Dermis microvascular lymphatic vessel endothelial cell (primary cell): ENCODE measurements around the gene CCNQ. TPM values are rescaled to one million over a fixed set of nuclear protein-coding genes. Genes with fewer than 3 reads are reported as not detected.
"Not testable (repeated sequence)": the region's sequence is repeated elsewhere in the genome, so short reads cannot be mapped to it uniquely, and the experiment has no call there.

ENCODE experiments used
- DNase-seq, 2 donors: peaks; one replicate each; pipeline versions ENCODE4 v3.0.0 to v3.0.0-alpha.2; 2010; ENCODE audit warnings: low read depth in 2 of 2
- total RNA-seq: library from RNA; depleted of rRNA; stranded (reverse); fragments of >200 nt; gene quantifications from 2 replicates; pipeline ENCODE4 v1.2.1, GENCODE V29; 2014

The CCNQ gene
- total RNA-seq, 1 donor from 2014 or later = 39.0 TPM

DNA sequence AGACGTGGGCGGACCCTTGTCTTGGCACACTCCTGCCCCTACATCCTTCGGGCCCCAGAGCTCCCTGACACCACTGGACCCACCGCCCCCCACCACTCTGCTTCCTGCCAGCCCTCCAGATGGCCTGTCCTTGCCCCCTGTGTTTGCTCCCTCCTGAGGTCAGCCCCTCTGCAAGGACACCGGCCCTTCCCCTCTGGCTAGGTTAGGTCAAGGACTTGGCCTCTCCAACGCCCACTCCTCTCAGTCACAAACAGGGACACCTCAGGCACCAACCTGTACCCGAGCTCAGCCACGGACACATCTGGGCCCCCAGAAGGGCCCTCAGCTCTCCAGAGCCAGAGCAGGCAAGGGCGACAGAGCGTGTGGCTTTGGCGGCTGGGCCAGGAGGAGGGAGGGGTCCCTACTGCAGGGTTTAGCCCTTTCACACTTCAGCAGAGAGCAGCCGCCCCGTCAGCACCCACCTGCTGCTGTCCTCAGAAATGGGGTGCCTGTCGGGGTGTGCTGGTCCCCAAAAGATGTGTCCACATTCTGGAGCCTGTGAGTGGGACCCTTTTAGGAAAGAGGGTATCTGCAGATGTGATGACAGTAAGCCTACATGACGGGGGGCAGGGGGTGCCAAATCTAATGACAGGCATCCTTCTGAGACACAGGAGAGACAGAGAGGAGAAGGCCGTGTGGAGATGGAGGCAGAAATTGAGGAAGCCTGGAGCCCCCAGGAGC lies 24.5 kb upstream of the CCNQ start:
- DNase-seq = no peak

- no peak for DNase-seq
Observed at GRCh38 chrX:153622661-153623309, 23.8 kb upstream of the CCNQ start.

DNA sequence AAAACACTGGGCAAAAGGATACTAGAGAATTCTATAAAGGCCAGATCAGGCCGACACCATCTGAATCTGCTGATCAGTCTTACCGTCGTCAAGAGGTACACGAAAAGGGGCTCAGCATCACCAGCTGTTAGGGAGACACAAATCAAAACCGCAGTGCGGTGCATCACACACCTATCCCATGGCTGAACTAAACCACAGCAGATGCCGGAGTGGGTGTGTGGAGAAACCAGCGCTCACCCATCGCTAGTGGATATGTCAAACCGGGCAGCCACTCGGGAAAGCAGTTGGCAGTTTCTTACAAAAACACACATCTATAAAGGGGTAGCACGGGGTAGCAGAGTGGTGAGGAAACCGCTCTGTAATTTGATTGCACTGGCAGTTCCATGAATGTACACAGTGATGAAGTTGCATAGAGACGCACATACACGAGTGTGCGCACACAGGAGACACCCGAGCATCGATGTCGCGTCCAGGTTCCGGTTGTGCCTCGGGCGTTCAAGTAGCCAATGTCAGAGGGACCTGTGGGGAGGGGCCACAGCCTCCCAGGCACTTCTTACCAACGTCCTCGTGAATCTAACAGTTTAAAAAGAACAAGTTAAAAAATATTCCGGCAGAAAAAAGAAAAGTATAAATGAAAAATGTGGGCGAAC lies 23.1 kb upstream of the CCNQ start:
- DNase-seq = no peak

- no peak for DNase-seq
Observed at GRCh38 chrX:153620576-153620975, 21.6 kb upstream of the CCNQ start.

- DNase-seq = no peak
Observed at GRCh38 chrX:153614818-153615217, 15.9 kb upstream of the CCNQ start.

- no peak for DNase-seq
Observed at GRCh38 chrX:153612413-153612812, 13.5 kb upstream of the CCNQ start.

DNA sequence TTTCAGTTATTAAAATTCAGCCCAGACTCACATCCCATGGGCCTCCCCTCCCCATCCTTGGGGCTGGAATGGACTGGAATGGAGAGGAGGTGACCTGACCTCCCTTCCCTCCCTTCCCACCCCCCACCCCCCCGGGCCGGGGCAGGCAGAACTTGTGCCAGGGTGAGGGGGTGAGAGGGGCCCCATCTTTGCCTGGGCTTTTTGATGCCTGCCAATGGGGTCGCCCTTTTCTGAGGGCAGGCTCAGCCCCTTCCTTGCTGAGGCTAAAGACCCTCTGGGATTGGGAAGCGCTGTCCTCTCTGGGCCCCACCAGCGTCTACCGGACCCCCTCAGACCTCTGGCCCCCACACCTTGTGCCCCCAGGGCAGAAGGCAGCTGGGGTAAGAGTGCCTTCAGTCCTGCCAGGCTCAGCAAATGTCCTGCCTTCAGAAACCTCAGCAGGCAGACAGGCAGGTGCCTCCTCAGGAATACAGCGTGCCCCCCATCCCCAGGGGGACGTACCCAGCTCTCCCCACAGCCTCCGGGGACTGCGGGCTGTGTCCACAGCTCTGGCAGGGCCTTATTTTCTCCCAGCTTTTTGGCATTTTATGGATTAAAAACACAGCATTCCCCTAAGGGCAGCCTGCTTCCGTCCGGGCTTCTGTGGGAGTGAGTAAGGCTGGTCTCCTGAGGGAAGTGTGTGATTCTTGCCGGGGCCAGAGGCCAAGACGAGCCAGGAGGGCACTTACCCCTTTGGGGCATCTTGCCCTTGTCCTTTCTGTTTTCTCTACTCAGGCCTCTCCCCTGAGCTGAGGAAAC lies 12.6 kb upstream of the CCNQ start:
- no peak for DNase-seq

DNA sequence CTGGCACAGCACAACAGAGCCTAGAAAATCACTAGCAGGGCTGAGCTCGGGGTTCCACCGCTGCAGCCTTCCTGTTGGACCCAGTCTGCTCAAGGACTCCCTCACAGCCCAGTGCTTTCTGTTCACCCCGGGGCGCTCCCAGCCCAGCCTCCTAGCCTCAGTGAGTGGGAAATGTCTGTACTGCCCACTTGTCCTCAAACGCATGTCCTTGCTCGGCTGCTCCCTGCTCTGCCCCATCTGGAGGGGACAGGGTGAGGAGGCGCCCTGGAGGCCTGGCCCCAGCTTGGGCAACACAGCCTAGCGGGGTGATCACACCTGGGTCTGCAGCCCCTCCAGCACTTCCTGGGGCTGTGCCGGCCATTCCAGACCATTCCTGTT lies 11.9 kb upstream of the CCNQ start:
- no peak for DNase-seq

- DNase-seq = peak; percentile 41 to 66
Observed at GRCh38 chrX:153609917-153610835, 11.2 kb upstream of the CCNQ start.

- no peak for DNase-seq
Observed at GRCh38 chrX:153608806-153609205, 9.9 kb upstream of the CCNQ start.

DNA sequence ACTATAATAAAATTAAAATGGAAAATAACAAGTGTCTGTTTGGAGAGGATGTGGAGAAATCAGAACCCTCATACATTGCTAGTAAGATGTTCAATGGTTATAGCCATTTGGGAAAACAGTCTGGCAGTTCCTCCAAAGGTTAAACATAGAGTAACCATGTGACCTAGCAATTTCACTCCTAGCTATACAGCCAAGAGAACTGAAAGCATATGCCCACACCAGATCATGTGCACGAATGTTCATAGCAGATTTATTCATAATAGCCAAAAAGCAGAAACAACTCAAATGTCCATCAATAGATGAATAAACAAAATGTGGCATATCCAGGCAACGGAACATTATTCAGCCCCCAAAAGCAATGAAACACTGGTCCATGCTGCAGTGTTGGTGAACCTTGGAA lies 9.4 kb upstream of the CCNQ start:
- DNase-seq = no peak

- no peak for DNase-seq
Observed at GRCh38 chrX:153606503-153606902, 7.6 kb upstream of the CCNQ start.

DNA sequence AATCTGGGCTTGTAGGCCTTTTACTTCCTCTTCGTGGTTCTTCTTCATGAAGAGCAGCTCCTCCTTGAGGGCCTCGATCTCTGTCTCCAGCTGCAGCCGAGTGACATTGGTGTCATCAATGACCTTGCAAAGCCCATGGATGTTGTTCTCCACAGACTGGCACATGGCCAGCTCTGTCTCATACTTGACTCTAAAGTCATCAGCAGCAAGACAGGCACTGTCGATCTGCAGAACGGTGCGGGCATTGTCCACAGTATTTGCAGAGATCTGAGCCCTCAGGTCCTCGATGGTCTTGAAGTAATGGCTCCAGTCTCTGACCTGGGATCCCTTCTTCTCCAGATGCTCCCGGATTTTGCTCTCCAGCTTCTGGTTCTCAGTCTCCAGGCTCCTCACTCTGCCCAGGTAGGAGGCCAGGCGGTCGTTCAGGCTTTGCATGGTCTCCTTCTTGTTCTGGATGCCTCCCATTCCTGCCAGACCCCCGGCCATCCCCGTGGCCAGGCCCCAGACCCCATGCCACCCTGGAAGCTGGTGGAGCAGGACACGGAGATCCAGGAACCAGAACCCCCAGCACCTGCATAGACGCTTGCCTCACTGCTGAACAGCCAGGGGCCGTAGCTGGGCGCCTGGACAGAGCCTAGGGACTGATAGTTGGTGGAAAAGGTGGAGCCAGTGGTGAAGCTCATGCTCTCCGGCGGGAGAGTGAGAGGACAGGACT lies 5.9 kb upstream of the CCNQ start:
- not testable (repeated sequence) for DNase-seq

DNA sequence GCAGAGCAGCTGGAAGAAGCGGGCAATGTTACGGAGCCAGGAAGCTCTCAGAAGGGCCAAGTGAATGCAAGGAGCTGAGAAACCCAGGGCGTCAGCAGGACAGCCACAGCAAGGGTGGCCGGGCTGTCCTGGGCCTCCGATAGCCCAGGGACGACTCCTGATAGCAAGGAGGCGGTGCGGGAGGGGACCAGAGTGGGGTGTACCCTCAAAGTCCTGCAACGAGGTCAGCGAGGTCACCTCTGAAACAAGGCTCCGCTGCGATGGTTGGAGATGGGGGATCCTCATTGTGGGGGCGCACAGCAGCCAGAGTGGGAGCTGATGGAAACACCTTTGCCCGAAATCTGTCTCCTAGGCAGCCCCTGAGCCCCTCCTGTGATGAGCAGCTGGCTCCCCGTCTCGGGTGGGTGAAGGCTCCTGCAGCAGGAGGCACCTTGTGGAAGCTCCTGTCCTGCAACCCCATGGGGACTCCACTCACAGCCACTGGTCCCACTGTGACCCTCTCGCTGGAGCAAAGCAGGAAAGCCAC lies 4.3 kb upstream of the CCNQ start:
- no peak for DNase-seq

GRCh38 chrX:153602601-153603000 lies 3.7 kb upstream of the CCNQ start:
- DNase-seq = no peak

- no peak for DNase-seq
Observed at GRCh38 chrX:153601511-153602110, 2.7 kb upstream of the CCNQ start.

DNA sequence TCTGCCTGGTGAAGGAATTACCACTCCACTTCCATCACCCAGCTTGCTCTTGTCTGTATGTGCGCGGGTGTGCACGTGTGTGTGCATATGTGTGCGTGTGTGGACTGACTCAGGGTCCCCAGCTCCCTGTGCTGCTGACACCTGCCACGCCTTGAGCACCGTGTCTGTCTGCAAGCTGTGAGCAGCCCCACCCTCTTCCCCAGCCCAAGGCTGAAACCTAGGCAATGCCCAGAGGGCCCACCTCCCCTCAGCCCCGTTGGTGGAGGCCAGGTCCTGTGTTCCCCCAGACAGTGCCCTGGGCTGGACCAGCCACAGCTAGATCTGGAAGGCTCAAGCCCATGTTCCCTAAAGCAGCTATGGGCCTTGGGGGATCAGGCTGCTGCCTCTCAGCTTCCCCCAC lies 2.0 kb upstream of the CCNQ start:
- DNase-seq = no peak

DNA sequence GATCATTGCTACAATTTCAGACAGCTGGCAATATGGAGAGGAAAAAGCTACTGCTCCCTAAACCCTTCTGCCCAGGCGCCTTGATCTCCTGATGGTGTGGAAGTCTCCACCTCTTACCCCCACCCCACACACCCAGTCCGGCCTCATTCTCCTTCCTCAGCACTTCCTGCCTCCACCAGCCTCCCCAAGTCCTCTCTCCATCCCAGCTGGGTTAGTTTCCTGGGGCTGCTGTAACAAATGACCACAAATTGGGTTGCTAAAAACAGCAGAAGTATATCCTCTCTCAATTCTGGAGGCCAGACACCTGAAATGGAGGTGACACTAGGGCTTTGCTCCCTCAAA lies 1.1 kb upstream of the CCNQ start:
- no peak for DNase-seq

GRCh38 chrX:153599192-153600031 lies 473 bp upstream of the CCNQ start:
- DNase-seq = peak; percentile 64 to 86
